ENCODE measurements around the gene LLCFC1. TPM values are rescaled to one million over a fixed set of nuclear protein-coding genes. Genes with fewer than 3 reads are reported as not detected.

Gene LLCFC1
- total RNA-seq (not detected), polyA plus RNA-seq (not detected)

DNA sequence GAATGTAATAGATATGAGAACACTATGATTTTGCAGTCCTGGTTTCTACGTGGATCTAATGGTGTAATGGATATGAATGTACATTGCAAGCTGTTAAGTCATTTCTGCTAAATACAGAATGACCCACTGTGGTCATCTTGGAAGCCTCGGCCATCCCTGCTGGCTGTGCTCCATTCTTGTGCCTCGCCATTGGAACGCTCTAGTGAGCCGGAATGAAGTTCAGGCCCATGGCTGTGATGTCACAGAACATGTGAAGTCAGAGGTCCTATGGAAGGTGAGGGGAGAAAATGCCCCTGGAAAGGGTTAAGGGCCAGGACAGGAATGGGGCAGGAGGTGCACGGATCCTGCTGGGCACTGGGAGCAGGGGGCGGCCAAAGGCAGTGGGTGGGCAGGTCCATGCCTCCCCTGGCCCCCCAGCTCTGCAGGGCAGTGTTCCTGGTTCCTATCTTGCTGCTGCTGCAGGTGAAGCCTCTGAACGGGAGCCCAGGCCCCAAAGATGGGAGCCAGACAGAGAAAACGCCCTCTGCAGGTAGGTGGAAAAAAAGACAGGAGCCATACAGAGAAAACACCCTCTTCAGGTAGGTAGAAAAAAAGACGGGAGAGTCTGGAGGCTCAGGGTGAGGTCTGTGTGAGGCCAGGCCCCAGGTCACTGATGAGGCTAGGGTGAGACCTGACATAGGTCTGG is at the start of gene LLCFC1:
TSS of gene LLCFC1 (plus strand) at position 259 of the 685 bp plus-strand sequence. CDS start at position 397, 138 bp downstream.
- ATAC-seq (ENCODE audit: low read depth in 2 of 2) (peak in 1 of 2 donors; percentile 19), DNase-seq (peak in 1 of 3 donors; percentile 19)
- no peak within 1 kb of the TSS for H3K4me3 ChIP-seq (ENCODE audit: low read depth, low read length)
- no peaks in the 10 kb centered on the region for H3K36me3 ChIP-seq (ENCODE audit: control insufficient read depth, insufficient read depth, low read length)
- Mint-ChIP-seq H3K27me3 (peaks cover 4% of the 10 kb centered on the region), H3K9me3 (peaks cover 0 to 2% (median 0%) of the 10 kb centered on the region in 7 donors), H3K27ac (peak within 1 kb of the TSS in 1 of 3 donors; percentile 69), H3K4me3 (no peak within 1 kb of the TSS), H3K4me1 (no peaks in the 10 kb centered on the region), H3K36me3 (no peaks in the 10 kb centered on the region)
- no peaks in the 10 kb centered on the region for H3K9me3 ChIP-seq (ENCODE audit: control insufficient read depth in 2 of 2, low read length in 2 of 2)
- no peaks in the 10 kb centered on the region for H3K4me1 ChIP-seq (ENCODE audit: control insufficient read depth, insufficient read depth, low read length, poor library complexity, severe bottlenecking)
- H3K27me3 ChIP-seq (ENCODE audit: control insufficient read depth, insufficient read depth, low read length): no peaks in the 10 kb centered on the region
- H3K27ac ChIP-seq (ENCODE audit: insufficient read depth, low read length, poor library complexity, severe bottlenecking): no peak within 1 kb of the TSS

DNA sequence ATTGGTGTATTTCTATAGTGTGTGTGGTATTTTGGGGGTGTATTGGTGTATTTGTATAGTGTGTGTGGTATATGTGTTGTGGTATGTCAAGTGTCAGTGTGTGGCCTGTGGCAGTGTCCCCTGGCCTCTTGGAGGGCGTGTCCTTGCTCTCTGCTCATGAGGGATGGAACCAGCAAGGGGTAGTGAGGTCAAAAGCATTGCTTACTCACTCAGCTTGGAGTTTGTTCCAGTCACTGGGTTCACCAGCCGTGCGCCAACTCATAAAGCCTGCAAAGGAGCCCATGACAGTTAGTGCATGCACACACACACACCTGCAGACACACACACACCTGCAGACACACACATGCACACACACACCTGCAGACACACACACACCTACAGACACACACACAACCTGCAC is 49.5 kb upstream of the LLCFC1 start:
- no peak overlapping the region for H3K27ac ChIP-seq (ENCODE audit: insufficient read depth, low read length, poor library complexity, severe bottlenecking)
- peaks cover 0 to 4% (median 0%) of the 10 kb centered on the region in 7 donors for H3K9me3 Mint-ChIP-seq
- H3K36me3 Mint-ChIP-seq: no peaks in the 10 kb centered on the region
- no peaks in the 10 kb centered on the region for H3K4me1 Mint-ChIP-seq
- ATAC-seq (ENCODE audit: low read depth in 2 of 2) (no peak), DNase-seq (no peak)
- no peak overlapping the region for H3K4me3 Mint-ChIP-seq
- no peak overlapping the region for H3K4me3 ChIP-seq (ENCODE audit: low read depth, low read length)
- H3K9me3 ChIP-seq (ENCODE audit: control insufficient read depth in 2 of 2, low read length in 2 of 2): no peaks in the 10 kb centered on the region
- H3K4me1 ChIP-seq (ENCODE audit: control insufficient read depth, insufficient read depth, low read length, poor library complexity, severe bottlenecking): no peaks in the 10 kb centered on the region
- H3K36me3 ChIP-seq (ENCODE audit: control insufficient read depth, insufficient read depth, low read length): no peaks in the 10 kb centered on the region
- no peaks in the 10 kb centered on the region for H3K27me3 ChIP-seq (ENCODE audit: control insufficient read depth, insufficient read depth, low read length)
- peaks cover 5% of the 10 kb centered on the region for H3K27me3 Mint-ChIP-seq
- no peak overlapping the region for H3K27ac Mint-ChIP-seq

DNA sequence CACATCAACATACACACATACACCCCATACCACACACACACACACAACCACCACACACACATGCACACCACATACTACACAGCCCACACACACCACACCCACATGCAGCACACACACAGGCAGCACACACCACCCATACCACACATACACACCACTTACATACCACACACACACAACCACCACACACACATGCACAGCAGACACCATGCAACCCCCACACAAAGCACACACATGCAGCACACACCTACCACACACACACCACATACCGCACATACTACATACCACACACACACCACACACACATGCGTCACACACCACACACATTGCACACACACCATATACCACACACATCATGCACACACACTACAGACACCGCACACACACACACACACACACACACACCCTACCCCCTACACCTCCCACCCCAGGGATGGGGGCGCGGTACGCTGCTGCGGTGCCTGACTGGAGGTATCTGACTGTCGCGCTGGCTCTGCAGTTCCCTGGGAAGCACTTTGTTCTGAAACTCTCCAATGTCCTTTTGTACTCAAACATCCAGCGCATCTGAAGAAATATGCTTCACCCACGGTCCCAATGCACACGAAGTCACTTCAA is 48.3 kb upstream of the LLCFC1 start:
- no peaks in the 10 kb centered on the region for H3K9me3 ChIP-seq (ENCODE audit: control insufficient read depth in 2 of 2, low read length in 2 of 2)
- Mint-ChIP-seq H3K36me3 (no peaks in the 10 kb centered on the region), H3K4me3 (no peak overlapping the region), H3K4me1 (no peaks in the 10 kb centered on the region), H3K27me3 (peaks cover 10% of the 10 kb centered on the region), H3K9me3 (peaks cover 0 to 4% (median 0%) of the 10 kb centered on the region in 7 donors), H3K27ac (no peak overlapping the region)
- no peaks in the 10 kb centered on the region for H3K36me3 ChIP-seq (ENCODE audit: control insufficient read depth, insufficient read depth, low read length)
- no peaks in the 10 kb centered on the region for H3K4me1 ChIP-seq (ENCODE audit: control insufficient read depth, insufficient read depth, low read length, poor library complexity, severe bottlenecking)
- H3K27ac ChIP-seq (ENCODE audit: insufficient read depth, low read length, poor library complexity, severe bottlenecking): no peak overlapping the region
- H3K4me3 ChIP-seq (ENCODE audit: low read depth, low read length): no peak overlapping the region
- DNase-seq (no peak), ATAC-seq (ENCODE audit: low read depth in 2 of 2) (no peak)
- H3K27me3 ChIP-seq (ENCODE audit: control insufficient read depth, insufficient read depth, low read length): no peaks in the 10 kb centered on the region

DNA sequence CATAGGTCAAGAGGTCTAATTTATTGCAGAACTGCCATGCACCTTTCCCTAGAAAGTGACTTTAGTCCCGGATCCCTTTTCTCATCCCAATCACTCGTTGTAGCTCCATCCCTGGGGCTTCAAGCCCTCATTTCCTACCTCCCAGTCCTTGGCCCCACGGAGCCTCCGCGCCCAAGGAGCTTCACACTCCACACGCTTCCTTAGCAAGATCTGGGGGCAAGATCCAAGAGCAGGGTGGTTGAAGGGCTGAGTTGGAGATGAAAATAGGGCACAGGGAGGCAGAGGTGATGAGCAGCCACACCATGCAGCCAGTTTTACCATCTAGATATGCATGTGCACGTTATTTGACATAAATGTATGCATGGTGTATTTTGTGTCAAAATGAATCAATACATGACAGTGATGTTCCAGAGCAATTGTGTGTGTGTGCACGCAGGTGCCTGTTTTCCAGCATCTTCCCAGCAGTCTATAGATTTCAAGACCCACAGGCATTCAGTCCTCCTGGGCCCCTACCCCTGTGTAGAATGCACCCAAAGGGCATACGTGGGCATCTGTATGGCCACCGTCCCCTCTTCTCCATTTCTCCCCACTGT is 47.7 kb upstream of the LLCFC1 start:
- no peaks in the 10 kb centered on the region for H3K4me1 ChIP-seq (ENCODE audit: control insufficient read depth, insufficient read depth, low read length, poor library complexity, severe bottlenecking)
- H3K27me3 Mint-ChIP-seq: peaks cover 14% of the 10 kb centered on the region
- no peak for DNase-seq
- H3K4me3 ChIP-seq (ENCODE audit: low read depth, low read length): no peak overlapping the region
- peaks cover 0 to 4% (median 0%) of the 10 kb centered on the region in 7 donors for H3K9me3 Mint-ChIP-seq
- no peaks in the 10 kb centered on the region for H3K27me3 ChIP-seq (ENCODE audit: control insufficient read depth, insufficient read depth, low read length)
- peak overlapping the region in 1 of 3 donors; percentile 73 for H3K27ac Mint-ChIP-seq
- no peaks in the 10 kb centered on the region for H3K36me3 Mint-ChIP-seq
- no peaks in the 10 kb centered on the region for H3K4me1 Mint-ChIP-seq
- H3K9me3 ChIP-seq (ENCODE audit: control insufficient read depth in 2 of 2, low read length in 2 of 2): no peaks in the 10 kb centered on the region
- H3K4me3 Mint-ChIP-seq: no peak overlapping the region
- no peak overlapping the region for H3K27ac ChIP-seq (ENCODE audit: insufficient read depth, low read length, poor library complexity, severe bottlenecking)
- H3K36me3 ChIP-seq (ENCODE audit: control insufficient read depth, insufficient read depth, low read length): no peaks in the 10 kb centered on the region
- no peak for ATAC-seq (ENCODE audit: low read depth in 2 of 2)

DNA sequence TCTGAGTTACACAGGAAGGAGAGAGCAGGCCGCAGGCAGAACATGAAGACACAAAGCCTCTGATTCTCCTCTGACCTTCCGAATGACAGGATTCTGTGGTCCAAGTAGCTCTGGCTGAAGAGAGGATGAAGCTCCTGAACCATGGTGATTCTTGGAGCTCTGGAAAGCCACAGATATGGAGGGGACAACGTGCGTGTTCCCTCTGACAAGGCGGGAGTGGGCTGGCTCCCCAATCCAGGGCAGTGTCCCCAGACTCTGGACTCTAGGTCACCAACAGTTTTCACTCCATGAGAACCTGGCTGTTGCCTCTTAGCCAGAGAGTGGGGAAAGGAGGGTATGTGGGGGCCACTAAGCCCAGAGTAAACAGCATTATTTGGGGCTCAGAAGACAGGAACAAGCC is 46.3 kb upstream of the LLCFC1 start:
- Mint-ChIP-seq H3K27me3 (peaks cover 15% of the 10 kb centered on the region), H3K4me1 (no peaks in the 10 kb centered on the region)
- ATAC-seq (ENCODE audit: low read depth in 2 of 2): no peak

DNA sequence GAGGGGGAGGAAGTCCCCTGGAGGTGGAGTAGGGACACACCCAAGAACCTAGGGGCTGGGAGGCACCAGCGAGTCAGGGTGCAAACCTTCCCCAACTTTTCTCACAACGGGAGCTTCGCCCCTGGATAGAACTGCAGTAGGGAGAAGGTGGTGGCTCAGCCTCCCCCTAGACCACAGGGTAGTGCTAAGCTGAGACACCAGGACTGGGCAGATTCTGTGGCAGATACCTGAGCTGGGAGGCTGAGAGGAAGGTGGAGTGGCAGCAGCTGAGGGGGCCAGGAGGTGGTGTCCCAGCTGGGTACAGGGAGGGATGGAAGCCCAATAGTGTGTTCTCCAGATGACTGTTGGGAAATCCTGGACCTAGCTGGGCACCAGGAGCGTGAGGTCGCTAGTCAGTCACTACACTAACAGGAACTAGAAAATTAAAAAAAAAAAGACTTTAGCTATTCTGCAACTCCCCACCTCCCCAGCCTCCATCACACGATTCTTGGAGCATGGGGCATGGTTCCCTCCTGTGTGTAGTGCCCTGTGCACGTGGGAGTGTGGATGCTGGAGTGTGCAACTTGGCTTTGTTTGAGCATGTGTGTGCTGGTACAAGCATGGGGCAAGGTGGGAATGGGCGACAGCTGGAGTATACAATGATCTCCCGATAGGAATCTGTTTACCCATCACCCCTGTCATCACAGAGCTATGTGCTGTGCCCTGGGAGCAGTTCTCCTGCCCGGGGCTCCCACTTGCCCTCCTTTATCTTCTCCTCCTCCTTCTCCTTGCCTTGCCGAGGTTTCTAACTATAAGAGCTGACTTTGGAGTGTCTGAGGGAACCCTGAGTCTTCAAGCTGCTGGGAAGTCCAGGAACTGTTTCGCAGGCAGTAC is 44.9 kb upstream of the LLCFC1 start:
- Mint-ChIP-seq H3K4me1 (no peaks in the 10 kb centered on the region), H3K27ac (no peak overlapping the region), H3K27me3 (peaks cover 20% of the 10 kb centered on the region), H3K9me3 (peaks cover 0 to 1% (median 0%) of the 10 kb centered on the region in 7 donors), H3K4me3 (no peak overlapping the region), H3K36me3 (no peaks in the 10 kb centered on the region)
- no peak overlapping the region for H3K27ac ChIP-seq (ENCODE audit: insufficient read depth, low read length, poor library complexity, severe bottlenecking)
- no peak for DNase-seq
- no peak for ATAC-seq (ENCODE audit: low read depth in 2 of 2)
- no peaks in the 10 kb centered on the region for H3K27me3 ChIP-seq (ENCODE audit: control insufficient read depth, insufficient read depth, low read length)
- no peaks in the 10 kb centered on the region for H3K9me3 ChIP-seq (ENCODE audit: control insufficient read depth in 2 of 2, low read length in 2 of 2)
- no peaks in the 10 kb centered on the region for H3K36me3 ChIP-seq (ENCODE audit: control insufficient read depth, insufficient read depth, low read length)
- no peaks in the 10 kb centered on the region for H3K4me1 ChIP-seq (ENCODE audit: control insufficient read depth, insufficient read depth, low read length, poor library complexity, severe bottlenecking)
- H3K4me3 ChIP-seq (ENCODE audit: low read depth, low read length): no peak overlapping the region

More for the DNA sequence above, 46.3 kb upstream of the LLCFC1 start:
- Mint-ChIP-seq H3K27ac (peak overlapping the region in 1 of 3 donors; percentile 23), H3K36me3 (no peaks in the 10 kb centered on the region), H3K4me3 (no peak overlapping the region), H3K9me3 (peaks cover 0 to 2% (median 0%) of the 10 kb centered on the region in 7 donors)
- Histone ChIP-seq H3K4me1 (ENCODE audit: control insufficient read depth, insufficient read depth, low read length, poor library complexity, severe bottlenecking) (no peaks in the 10 kb centered on the region), H3K27ac (ENCODE audit: insufficient read depth, low read length, poor library complexity, severe bottlenecking) (no peak overlapping the region), H3K36me3 (ENCODE audit: control insufficient read depth, insufficient read depth, low read length) (no peaks in the 10 kb centered on the region), H3K4me3 (ENCODE audit: low read depth, low read length) (no peak overlapping the region), H3K27me3 (ENCODE audit: control insufficient read depth, insufficient read depth, low read length) (no peaks in the 10 kb centered on the region), H3K9me3 (ENCODE audit: control insufficient read depth in 2 of 2, low read length in 2 of 2) (no peaks in the 10 kb centered on the region)
- no peak for DNase-seq

DNA sequence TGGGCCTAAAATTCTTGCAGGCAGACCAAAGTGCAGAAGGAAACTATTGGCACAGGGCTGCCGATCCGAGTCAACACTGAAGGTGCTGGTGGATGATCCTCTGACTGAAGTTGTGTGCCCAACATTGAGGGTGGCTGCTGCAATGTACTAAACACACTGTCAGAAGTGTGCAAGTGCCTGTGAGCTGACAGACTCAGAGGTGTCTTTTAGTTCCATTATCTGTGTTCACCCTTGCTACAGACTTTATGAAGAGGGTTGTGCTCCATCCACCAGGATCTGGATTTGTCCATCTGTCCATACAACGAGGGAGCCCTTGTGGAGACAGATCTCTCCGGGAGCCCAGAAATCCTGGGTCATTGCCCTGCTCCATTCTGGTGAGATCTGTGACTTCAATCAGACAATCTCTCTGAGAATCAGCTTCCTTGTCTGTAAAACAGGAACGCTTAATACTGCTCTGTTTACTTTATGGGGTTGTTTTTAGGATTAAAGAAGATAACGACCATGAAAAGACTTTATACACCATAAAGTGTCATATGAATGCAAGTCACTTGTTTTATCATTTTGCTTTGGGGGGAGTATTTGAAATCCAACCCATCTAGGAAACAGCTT is 44.2 kb upstream of the LLCFC1 start:
- Histone ChIP-seq H3K27me3 (ENCODE audit: control insufficient read depth, insufficient read depth, low read length) (no peaks in the 10 kb centered on the region), H3K36me3 (ENCODE audit: control insufficient read depth, insufficient read depth, low read length) (no peaks in the 10 kb centered on the region), H3K27ac (ENCODE audit: insufficient read depth, low read length, poor library complexity, severe bottlenecking) (no peak overlapping the region), H3K4me3 (ENCODE audit: low read depth, low read length) (no peak overlapping the region), H3K4me1 (ENCODE audit: control insufficient read depth, insufficient read depth, low read length, poor library complexity, severe bottlenecking) (no peaks in the 10 kb centered on the region), H3K9me3 (ENCODE audit: control insufficient read depth in 2 of 2, low read length in 2 of 2) (no peaks in the 10 kb centered on the region)
- Mint-ChIP-seq H3K9me3 (peaks cover 0 to 1% (median 0%) of the 10 kb centered on the region in 7 donors), H3K4me1 (no peaks in the 10 kb centered on the region), H3K27ac (no peak overlapping the region), H3K27me3 (peaks cover 20% of the 10 kb centered on the region), H3K4me3 (no peak overlapping the region), H3K36me3 (no peaks in the 10 kb centered on the region)
- ATAC-seq (ENCODE audit: low read depth in 2 of 2) (no peak), DNase-seq (no peak)

Measured in CD4-positive, CD25-positive, alpha-beta regulatory T cell (primary cell).